Hippocampal formation (tissue), 2 donors: ENCODE data around the gene HNF1B.

Experiments
- DNase-seq, 2 donors: peaks; one replicate each; lab custom pipeline; 2025; lab: John Stamatoyannopoulos, UW

HNF1B gene

GRCh38 chr17:37671028-37671823, 73.6 kb downstream of the HNF1B start:
- DNase-seq, result no peak

- no peak for DNase-seq
Observed at GRCh38 chr17:37667039-37667438, 77.8 kb downstream of the HNF1B start.

GRCh38 chr17:37664214-37664613, 80.6 kb downstream of the HNF1B start:
- no peak for DNase-seq

- no peak for DNase-seq
Observed at GRCh38 chr17:37662353-37662752, 82.5 kb downstream of the HNF1B start.

GRCh38 chr17:37661400-37662014, 83.4 kb downstream of the HNF1B start:
- no peak for DNase-seq

- no peak for DNase-seq
Observed at GRCh38 chr17:37659925-37660324, 84.9 kb downstream of the HNF1B start.

GRCh38 chr17:37657202-37657601, 87.7 kb downstream of the HNF1B start:
- no peak for DNase-seq

- DNase-seq, result no peak
Observed at GRCh38 chr17:37651849-37652248, 93.0 kb downstream of the HNF1B start.

GRCh38 chr17:37650419-37651003, 94.3 kb downstream of the HNF1B start:
- peak in 1 of 2 donors; percentile 2 for DNase-seq

GRCh38 chr17:37648555-37648954, 96.3 kb downstream of the HNF1B start:
- DNase-seq, result no peak

GRCh38 chr17:37647856-37648255, 97.0 kb downstream of the HNF1B start:
- DNase-seq, result no peak

GRCh38 chr17:37643869-37644268, 101.0 kb downstream of the HNF1B start:
- no peak for DNase-seq

- peak; percentile 83 to 84 for DNase-seq
Observed at GRCh38 chr17:37643118-37643766, 101.6 kb downstream of the HNF1B start, which contains the start of gene DDX52. Gene DDX52 (minus strand): TSS chr17:37643446. CDS start chr17:37643420, 26 bp downstream.

GRCh38 chr17:37642681-37643080, 102.2 kb downstream of the HNF1B start:
- DNase-seq, result no peak

- DNase-seq, result no peak
Observed at GRCh38 chr17:37640015-37640414, 104.8 kb downstream of the HNF1B start.

GRCh38 chr17:37637956-37638355, 106.9 kb downstream of the HNF1B start:
- no peak for DNase-seq
